Endothelial cell of umbilical vein (primary cell): ENCODE results near the gene RBP5. TPM values are rescaled to one million over a fixed set of nuclear protein-coding genes. Genes with fewer than 3 reads are reported as not detected.

Experiments
- BruUV-seq: library from RNA; stranded (reverse); fragments of 400-500 nt; replicated peaks from 2 replicates; lab custom pipeline; 2021; lab: Mats Ljungman, UMichigan
- CTCF ChIA-PET: fragments of 300-600, 350-600 bp; sonication (Branson Sonifier 250); formaldehyde crosslinking; loops from one replicate; lab custom pipeline; 2021; ENCODE audit warnings: antibody characterized with exemption, inconsistent platforms; lab: Charles Lee
- POLR2A ChIA-PET: fragments of 300-600, 350-600 bp; sonication (Branson Sonifier 250); formaldehyde crosslinking; loops from one replicate; lab custom pipeline; 2021; ENCODE audit warnings: antibody characterized with exemption, inconsistent platforms; lab: Charles Lee
- DNase-seq: peaks from one replicate; pipeline ENCODE4 v3.0.0-alpha.2; 2011; ENCODE audit warnings: low read depth, low spot score
- FAIRE-seq: peaks from 2 replicates; lab custom pipeline; 2011; peaks lifted over from hg19 to GRCh38; lab: Jason Lieb, UNC
- H2AFZ ChIP-seq: 2 replicates; pipeline ENCODE4 v1.6.0; 2012; ENCODE audit warnings: low read depth, low read length, control low read depth, inconsistent platforms
- H3K27ac ChIP-seq: 2 replicates; pipeline ENCODE4 v1.5.1; 2011; ENCODE audit warnings: low read depth, mild to moderate bottlenecking, control low read depth, low read length, moderate library complexity; ENCODE audit not compliant: insufficient read depth
- H3K27me3 ChIP-seq, 2 experiments: 2 replicates each; pipeline versions ENCODE4 v1.6.0 to v1.6.1; 2011; ENCODE audit warnings: low read length in 2 of 2, mixed read lengths in 1 of 2; ENCODE audit not compliant: control insufficient read depth in 2 of 2, insufficient read depth in 2 of 2
- H3K36me3 ChIP-seq, 2 experiments: 2 replicates in 1 of 2; 3 replicates in 1 of 2; pipeline ENCODE4 v1.5.1; 2011; ENCODE audit warnings: low read length in 2 of 2, mild to moderate bottlenecking in 1 of 2, moderate library complexity in 1 of 2; ENCODE audit not compliant: control insufficient read depth in 2 of 2, insufficient read depth in 2 of 2; ENCODE audit errors: extremely low read depth in 1 of 2
- H3K4me1 ChIP-seq: 3 replicates; pipeline ENCODE4 v1.5.1; 2011; ENCODE audit warnings: mild to moderate bottlenecking, low read length; ENCODE audit not compliant: control insufficient read depth, insufficient read depth; ENCODE audit errors: extremely low read depth
- H3K4me2 ChIP-seq: 2 replicates; pipeline ENCODE4 v1.6.1; 2011; ENCODE audit warnings: low read length, control low read depth, mixed read lengths; ENCODE audit not compliant: insufficient read depth
- H3K4me3 ChIP-seq, 3 experiments: fragments of 200-600 bp in 1 of 3; sonication (generic), shearing (Covaris generic) in 1 of 3; replicated peaks in 1 of 3; 2 replicates each; pipeline ENCODE4 v1.5.1; 2011 to 2016; ENCODE audit warnings: control low read depth in 3 of 3, low read length in 3 of 3, mild to moderate bottlenecking in 2 of 3, inconsistent platforms in 1 of 3, low read depth in 1 of 3, moderate library complexity in 1 of 3; ENCODE audit not compliant: insufficient read depth in 1 of 3
- H3K79me2 ChIP-seq: 2 replicates; pipeline ENCODE4 v1.6.0; 2012; ENCODE audit warnings: low read length, inconsistent platforms; ENCODE audit not compliant: control insufficient read depth, insufficient read depth
- H3K9ac ChIP-seq: replicated peaks from 2 replicates; pipeline ENCODE3; 2011; ENCODE audit warnings: low read length, control low read depth; ENCODE audit not compliant: insufficient read depth; ENCODE audit errors: extremely low read depth
- H3K9me1 ChIP-seq: replicated peaks from 3 replicates; pipeline ENCODE4 v1.6.0; 2011; ENCODE audit warnings: mild to moderate bottlenecking, low read length; ENCODE audit not compliant: control insufficient read depth, insufficient read depth; ENCODE audit errors: extremely low read depth
- H3K9me3 ChIP-seq: replicated peaks from 2 replicates; pipeline ENCODE4 v1.5.1; 2012; ENCODE audit warnings: low read length, inconsistent platforms; ENCODE audit not compliant: control insufficient read depth, insufficient read depth
- H4K20me1 ChIP-seq: replicated peaks from 2 replicates; pipeline ENCODE3; 2011; ENCODE audit warnings: mild to moderate bottlenecking, low read length; ENCODE audit not compliant: control insufficient read depth, insufficient read depth; ENCODE audit errors: extremely low read depth
- CTCF ChIP-seq, 2 donors: IDR thresholded peaks; 1 replicate in 1 of 2; 2 replicates in 1 of 2; pipeline ENCODE4 v1.5.1; 2011; ENCODE audit warnings: low read length in 2 of 2, mild to moderate bottlenecking in 2 of 2, moderate library complexity in 2 of 2, control low read depth in 1 of 2, inconsistent platforms in 1 of 2, low read depth in 1 of 2; ENCODE audit not compliant: insufficient read depth in 1 of 2; ENCODE audit errors: extremely low read depth in 1 of 2
- EZH2 ChIP-seq: IDR thresholded peaks from 2 replicates; pipeline ENCODE4 v1.6.1; 2012; ENCODE audit warnings: borderline replicate concordance, low read depth, mild to moderate bottlenecking, moderate library complexity, low read length, inconsistent platforms; ENCODE audit not compliant: severe bottlenecking
- FOS ChIP-seq: IDR thresholded peaks from 2 replicates; pipeline ENCODE4 v1.6.1; 2011; ENCODE audit warnings: mild to moderate bottlenecking, low read length, moderate library complexity, borderline replicate concordance; ENCODE audit not compliant: insufficient read depth
- GATA2 ChIP-seq: IDR thresholded peaks from 2 replicates; pipeline ENCODE4 v1.7.0; 2011; ENCODE audit warnings: low read depth, mild to moderate bottlenecking, moderate library complexity, mixed read lengths, low read length; ENCODE audit not compliant: insufficient read length, insufficient read depth
- JUN ChIP-seq: IDR thresholded peaks from 2 replicates; pipeline ENCODE4 v1.6.1; 2011; ENCODE audit warnings: borderline replicate concordance, low read depth; ENCODE audit not compliant: insufficient read length, insufficient read depth
- MAX ChIP-seq: IDR thresholded peaks from 2 replicates; pipeline ENCODE4 v1.6.1; 2011; ENCODE audit not compliant: insufficient read depth, insufficient read length
- MYC ChIP-seq: IDR thresholded peaks from one replicate; pipeline ENCODE4 v1.6.1; 2011; ENCODE audit warnings: mild to moderate bottlenecking, low read depth, low read length
- POLR2A ChIP-seq: IDR thresholded peaks from 2 replicates; pipeline ENCODE4 v1.6.1; 2012; ENCODE audit warnings: low read depth, mild to moderate bottlenecking, control low read depth, low read length
- POLR2AphosphoS5 ChIP-seq: IDR thresholded peaks from 2 replicates; pipeline ENCODE4 v1.6.1; 2012; ENCODE audit warnings: low read depth, mild to moderate bottlenecking, control low read depth, low read length, moderate library complexity; ENCODE audit not compliant: insufficient read depth
- dilution Hi-C: fragments of 300-500 bp; cut with MboI; formaldehyde crosslinking; loops from one replicate; pipeline ENCODE4 v1.15.0; 2019; ENCODE audit warnings: low sequenced_read_pairs; ENCODE audit not compliant: extremely low pct_ligation_motif_present
- intact Hi-C: fragments of 100-400 bp; cut with micrococcal nuclease; formaldehyde crosslinking; loops from one replicate; pipeline ENCODE4 v1.10.0; 2022
- polyA plus RNA-seq, 4 experiments: library from polyadenylated mRNA; depleted of rRNA in 3 of 4; stranded (reverse) in 3 of 4; unstranded in 1 of 4; fragments of >200 nt; gene quantifications; 2 replicates each; pipeline versions ENCODE4 v1.2.1 to v1.2.3, GENCODE V29; 2011 to 2012; ENCODE audit warnings: missing spikeins in 1 of 4
- total RNA-seq: library from RNA; stranded (reverse); gene quantifications from 2 replicates; pipeline ENCODE4 v1.2.3, GENCODE V29; 2021

RBP5 gene
- total and polyA plus RNA-seq, 2 donors (not counting 3 experiments of a cell fraction or from before 2014, with no cell fraction given), result 0.12 TPM; not detected in 1

- BruUV-seq, result no TSS peak
- no peak overlapping the region for H3K27ac ChIP-seq
- ChIA-PET CTCF (interaction anchor here (0.9 to 4.9 kb wide), 4 partner anchors 10 to 42 kb away, joined by 4 to 26 read pairs (median 13); partner anchors contain the start of genes C1RL and PEX5), POLR2A (no interaction called here)
- no peaks in the 10 kb centered on the region for H3K27me3 ChIP-seq
- dilution Hi-C loops, result no loop called here
- peaks cover 0 to 13% of the 10 kb centered on the region in 2 experiments for H3K36me3 ChIP-seq
- H2AFZ ChIP-seq, result no peak overlapping the region
- no peaks in the 10 kb centered on the region for H3K9me3 ChIP-seq
- H3K79me2 ChIP-seq, result no peaks in the 10 kb centered on the region
- peaks cover 14% of the 10 kb centered on the region for H3K4me1 ChIP-seq
- no peaks in the 10 kb centered on the region for H3K9me1 ChIP-seq
- TF ChIP-seq CTCF (IDR thresholded peaks at IDR 0.05; ENCODE audit: extremely low read depth in 1 of 2, insufficient read depth in 1 of 2, low read depth in 1 of 2, low read length in 2 of 2) (no peak), MYC (no peak), FOS (no peak), EZH2 (no peak), GATA2 (no peak), POLR2AphosphoS5 (no peak), JUN (no peak), POLR2A (no peak), MAX (no peak)
- DNase-seq, result no peak
- FAIRE-seq, result no peak
- no peaks in the 10 kb centered on the region for H4K20me1 ChIP-seq
- no peak overlapping the region for H3K4me3 ChIP-seq
- intact Hi-C loops, result no loop called here
- no peak overlapping the region for H3K4me2 ChIP-seq
- H3K9ac ChIP-seq, result no peak overlapping the region
These were observed 17.5 kb upstream of the RBP5 start for GRCh38 chr12:7146228-7146627.
